ENCODE measurements around the gene PPP1R12C.

Gene PPP1R12C

DNA sequence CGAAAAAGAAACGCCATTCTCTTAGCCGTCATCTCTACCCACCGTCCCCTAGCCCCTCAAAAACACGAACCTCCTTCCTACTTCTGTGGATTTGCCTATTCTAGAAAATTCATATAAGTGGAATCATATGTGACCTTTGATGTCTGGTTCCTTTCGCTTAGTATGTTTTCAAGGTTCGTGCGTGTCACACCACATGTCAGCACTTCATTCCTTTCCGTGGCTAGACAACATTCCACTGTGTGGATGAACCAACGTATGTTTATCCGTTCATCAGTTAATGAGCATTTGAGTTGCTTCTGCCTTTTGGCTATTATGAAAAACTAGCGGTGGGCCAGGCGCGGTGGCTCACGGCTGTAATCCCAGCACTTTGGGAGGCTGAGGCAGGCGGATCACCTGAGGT lies 14.0 kb upstream of the PPP1R12C start:
- no peak overlapping the region for H3K4me3 ChIP-seq (ENCODE audit: low read length)
- peak; percentile 71 for DNase-seq (ENCODE audit: low read depth)
- TF ChIP-seq, protein P1, sequence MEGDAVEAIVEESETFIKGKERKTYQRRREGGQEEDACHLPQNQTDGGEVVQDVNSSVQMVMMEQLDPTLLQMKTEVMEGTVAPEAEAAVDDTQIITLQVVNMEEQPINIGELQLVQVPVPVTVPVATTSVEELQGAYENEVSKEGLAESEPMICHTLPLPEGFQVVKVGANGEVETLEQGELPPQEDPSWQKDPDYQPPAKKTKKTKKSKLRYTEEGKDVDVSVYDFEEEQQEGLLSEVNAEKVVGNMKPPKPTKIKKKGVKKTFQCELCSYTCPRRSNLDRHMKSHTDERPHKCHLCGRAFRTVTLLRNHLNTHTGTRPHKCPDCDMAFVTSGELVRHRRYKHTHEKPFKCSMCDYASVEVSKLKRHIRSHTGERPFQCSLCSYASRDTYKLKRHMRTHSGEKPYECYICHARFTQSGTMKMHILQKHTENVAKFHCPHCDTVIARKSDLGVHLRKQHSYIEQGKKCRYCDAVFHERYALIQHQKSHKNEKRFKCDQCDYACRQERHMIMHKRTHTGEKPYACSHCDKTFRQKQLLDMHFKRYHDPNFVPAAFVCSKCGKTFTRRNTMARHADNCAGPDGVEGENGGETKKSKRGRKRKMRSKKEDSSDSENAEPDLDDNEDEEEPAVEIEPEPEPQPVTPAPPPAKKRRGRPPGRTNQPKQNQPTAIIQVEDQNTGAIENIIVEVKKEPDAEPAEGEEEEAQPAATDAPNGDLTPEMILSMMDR (conservative IDR thresholded peaks at IDR 0.05; ENCODE audit: low read length): no peak

DNA sequence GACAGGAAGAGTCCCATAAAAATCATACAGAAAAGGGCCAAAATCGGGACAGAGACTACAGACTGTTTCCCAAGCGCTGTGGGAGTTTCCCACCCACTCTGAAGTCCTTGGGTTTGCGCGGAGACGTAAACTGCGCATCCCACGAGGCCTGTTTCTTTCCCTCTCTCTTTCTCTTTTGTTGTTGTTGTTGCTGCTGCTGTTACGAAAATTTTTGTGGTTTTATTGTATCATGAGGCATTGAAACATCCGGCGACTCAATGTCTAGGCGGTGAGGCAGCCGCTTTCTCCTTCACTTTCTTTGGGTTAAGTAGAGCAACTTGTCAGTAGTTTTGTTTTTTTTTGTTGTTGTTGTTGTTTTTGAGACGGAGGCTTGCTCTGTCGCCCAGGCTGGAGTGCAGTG lies 1.6 kb upstream of the PPP1R12C start:
- TF ChIP-seq, protein P1 (conservative IDR thresholded peaks at IDR 0.05; ENCODE audit: low read length): no peak
- H3K4me3 ChIP-seq (ENCODE audit: low read length): no peak overlapping the region
- no peak for DNase-seq (ENCODE audit: low read depth)

DNA sequence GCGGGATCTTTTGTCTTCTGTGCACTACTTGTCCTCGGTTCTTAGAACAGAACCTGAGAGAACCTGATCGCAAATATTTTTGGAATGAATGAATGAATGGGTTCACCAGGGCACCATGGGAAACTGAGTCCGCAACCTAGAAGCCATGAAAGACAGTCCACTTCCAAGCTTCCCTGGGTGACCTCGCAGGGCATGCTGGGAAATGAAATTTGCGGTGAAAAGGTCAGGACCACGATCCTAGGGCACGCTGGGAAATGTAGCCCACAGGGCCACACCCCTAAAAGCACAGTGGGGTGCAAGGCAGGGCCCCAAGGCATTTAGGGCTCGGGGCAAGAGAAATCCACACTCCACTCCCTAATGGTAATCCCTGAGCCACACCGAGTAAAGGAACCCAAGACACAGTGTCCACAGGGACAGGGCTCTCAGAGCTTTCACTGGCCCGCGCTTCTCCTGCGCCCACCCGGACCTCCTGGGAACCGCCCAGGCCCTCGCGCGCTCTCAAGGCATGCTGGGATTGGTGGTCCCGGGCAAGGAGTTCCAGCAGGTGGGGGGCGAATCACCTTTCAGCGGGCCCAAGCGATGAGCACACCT lies 1.1 kb upstream of the PPP1R12C start:
- H3K4me3 ChIP-seq (ENCODE audit: low read length): peak overlapping the region; percentile 73
- peak; percentile 30 for DNase-seq (ENCODE audit: low read depth)
- TF ChIP-seq, protein P1 (conservative IDR thresholded peaks at IDR 0.05; ENCODE audit: low read length): no peak

DNA sequence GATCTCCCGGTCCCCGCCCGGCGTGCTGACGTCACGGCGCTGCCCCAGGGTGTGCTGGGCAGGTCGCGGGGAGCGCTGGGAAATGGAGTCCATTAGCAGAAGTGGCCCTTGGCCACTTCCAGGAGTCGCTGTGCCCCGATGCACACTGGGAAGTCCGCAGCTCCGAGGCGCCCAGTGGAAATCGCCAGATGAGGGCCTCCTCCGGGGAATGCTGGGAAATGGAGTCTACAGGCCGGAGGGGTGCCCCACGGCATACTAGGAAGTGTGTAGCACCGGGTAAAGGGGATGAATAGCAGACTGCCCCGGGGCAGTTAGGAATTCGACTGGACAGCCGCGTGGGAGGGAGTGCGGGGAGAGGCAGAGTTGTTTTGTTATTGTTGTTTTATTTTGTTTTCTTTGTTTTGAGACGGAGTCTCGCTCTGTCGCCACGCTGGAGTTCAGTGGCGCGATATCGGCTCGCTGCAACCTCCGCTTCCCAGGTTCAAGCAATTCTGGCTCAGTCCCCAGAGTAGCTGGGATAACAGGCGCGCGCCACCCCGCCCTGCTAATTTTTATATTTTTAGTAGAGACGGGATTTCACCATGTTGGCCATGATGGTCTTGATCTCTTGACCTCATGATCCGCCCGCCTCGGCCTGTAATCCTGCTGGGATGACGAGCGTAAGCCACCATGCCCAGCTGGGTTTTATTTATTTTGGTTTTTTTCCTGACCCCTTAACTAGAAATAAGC lies 390 bp upstream of the PPP1R12C start:
- TF ChIP-seq, protein P1 (conservative IDR thresholded peaks at IDR 0.05; ENCODE audit: low read length): 0 out of 2 replicates have a peak, but pooled peaks have one; percentile 3

DNA sequence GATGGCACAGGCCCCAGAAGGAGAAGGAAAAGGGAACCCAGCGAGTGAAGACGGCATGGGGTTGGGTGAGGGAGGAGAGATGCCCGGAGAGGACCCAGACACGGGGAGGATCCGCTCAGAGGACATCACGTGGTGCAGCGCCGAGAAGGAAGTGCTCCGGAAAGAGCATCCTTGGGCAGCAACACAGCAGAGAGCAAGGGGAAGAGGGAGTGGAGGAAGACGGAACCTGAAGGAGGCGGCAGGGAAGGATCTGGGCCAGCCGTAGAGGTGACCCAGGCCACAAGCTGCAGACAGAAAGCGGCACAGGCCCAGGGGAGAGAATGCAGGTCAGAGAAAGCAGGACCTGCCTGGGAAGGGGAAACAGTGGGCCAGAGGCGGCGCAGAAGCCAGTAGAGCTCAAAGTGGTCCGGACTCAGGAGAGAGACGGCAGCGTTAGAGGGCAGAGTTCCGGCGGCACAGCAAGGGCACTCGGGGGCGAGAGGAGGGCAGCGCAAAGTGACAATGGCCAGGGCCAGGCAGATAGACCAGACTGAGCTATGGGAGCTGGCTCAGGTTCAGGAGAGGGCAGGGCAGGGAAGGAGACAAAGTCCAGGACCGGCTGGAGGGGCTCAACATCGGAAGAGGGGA lies 1.1 kb downstream of the PPP1R12C start:
- DNase-seq (ENCODE audit: low read depth): peak; percentile 65
- TF ChIP-seq, protein P1 (conservative IDR thresholded peaks at IDR 0.05; ENCODE audit: low read length): peak; percentile 14
- peak overlapping the region; percentile 95 for H3K4me3 ChIP-seq (ENCODE audit: low read length)

More for the DNA sequence above, 390 bp upstream of the PPP1R12C start:
- DNase-seq (ENCODE audit: low read depth): peak; percentile 99
- H3K4me3 ChIP-seq (ENCODE audit: low read length): peak overlapping the region; percentile 73

DNA sequence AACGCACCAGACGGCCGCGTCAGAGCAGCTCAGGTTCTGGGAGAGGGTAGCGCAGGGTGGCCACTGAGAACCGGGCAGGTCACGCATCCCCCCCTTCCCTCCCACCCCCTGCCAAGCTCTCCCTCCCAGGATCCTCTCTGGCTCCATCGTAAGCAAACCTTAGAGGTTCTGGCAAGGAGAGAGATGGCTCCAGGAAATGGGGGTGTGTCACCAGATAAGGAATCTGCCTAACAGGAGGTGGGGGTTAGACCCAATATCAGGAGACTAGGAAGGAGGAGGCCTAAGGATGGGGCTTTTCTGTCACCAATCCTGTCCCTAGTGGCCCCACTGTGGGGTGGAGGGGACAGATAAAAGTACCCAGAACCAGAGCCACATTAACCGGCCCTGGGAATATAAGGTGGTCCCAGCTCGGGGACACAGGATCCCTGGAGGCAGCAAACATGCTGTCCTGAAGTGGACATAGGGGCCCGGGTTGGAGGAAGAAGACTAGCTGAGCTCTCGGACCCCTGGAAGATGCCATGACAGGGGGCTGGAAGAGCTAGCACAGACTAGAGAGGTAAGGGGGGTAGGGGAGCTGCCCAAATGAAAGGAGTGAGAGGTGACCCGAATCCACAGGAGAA lies 1.9 kb downstream of the PPP1R12C start:
- TF ChIP-seq, protein P1 (conservative IDR thresholded peaks at IDR 0.05; ENCODE audit: low read length): no peak
- H3K4me3 ChIP-seq (ENCODE audit: low read length): peak overlapping the region; percentile 95
- no peak for DNase-seq (ENCODE audit: low read depth)
